Right cardiac atrium (tissue), 5 donors: ENCODE measurements around the gene PCYT2. TPM values are rescaled to one million over a fixed set of nuclear protein-coding genes. Genes with fewer than 3 reads are reported as not detected.

Source experiments
- ATAC-seq, 2 donors: fragments of 200-7000 bp; cut with Tn5 transposase; one replicate each; pipeline versions ENCODE4 v1.8.0 to v1.9.1; 2020; ENCODE audit warnings: moderate library complexity in 2 of 2, mild to moderate bottlenecking in 1 of 2
- DNase-seq, 3 donors: peaks; one replicate each; pipeline ENCODE4 v3.0.0-alpha.2; 2020
- H3K27ac ChIP-seq: one replicate; pipeline ENCODE4 v1.5.1; 2013; ENCODE audit warnings: mild to moderate bottlenecking, low read length, control low read depth, moderate library complexity
- H3K27me3 ChIP-seq: one replicate; pipeline ENCODE4 v1.6.1; 2013; ENCODE audit not compliant: control insufficient read depth, insufficient read depth
- H3K4me1 ChIP-seq: one replicate; pipeline ENCODE4 v1.6.1; 2013; ENCODE audit warnings: low read length; ENCODE audit not compliant: control insufficient read depth, insufficient read depth
- H3K4me3 ChIP-seq: one replicate; pipeline ENCODE4 v1.5.1; 2013; ENCODE audit warnings: low read length, control low read depth
- H3K9me3 ChIP-seq: one replicate; pipeline ENCODE4 v1.6.1; 2013; ENCODE audit warnings: low read length; ENCODE audit not compliant: control insufficient read depth
- WGBS: extraction: QIAGEN DNeasy Blood & Tissue Kit; methylation state at CpG from one replicate; pipeline ENCODE4 v1.1.7; 2013; 5-methylcytosine and 5-hydroxymethylcytosine counted together
- intact Hi-C, 4 donors: fragments of 100-400 bp; cut with DNase I; formaldehyde crosslinking; loops; one replicate each; pipeline versions ENCODE4 v1.11.0 to v1.14.0; 2022 to 2023
- polyA plus RNA-seq: library from polyadenylated mRNA; stranded (reverse); fragments of 200-250 nt; gene quantifications from one replicate; pipeline ENCODE4 v1.2.3, GENCODE V29; 2013
- total RNA-seq, 4 donors: library from RNA; stranded (reverse); fragmentation: NEBNext Ultra II Directional; extraction: Animal tissue kit (Norgen Biotek cat#: 25700); gene quantifications; one replicate each; pipeline ENCODE4 v1.2.1, GENCODE V29; 2021
- donor health status: healthy with polysubstance abuse.
- donor health status: DM: no; HTN: yes; CAD: no.
- donor health status: DM: no; HTN: no; CAD: no.
- donor health status: DM: no; HTN: yes; CAD: no; lungs with severe emphysema.
- donor health status: DM: yes; HTN: yes; CAD: no.

The PCYT2 gene
- total and polyA plus RNA-seq, 5 donors: 16.7 to 28.5 (median 18.7) TPM

GRCh38 chr17:81865733-81866439 lies 45.3 kb downstream of the PCYT2 start:
- Histone ChIP-seq H3K4me3 (no peak overlapping the region), H3K4me1 (no peaks in the 10 kb centered on the region), H3K9me3 (no peaks in the 10 kb centered on the region), H3K27ac (no peak overlapping the region), H3K27me3 (no peaks in the 10 kb centered on the region)
- peak in 2 of 3 donors; percentile 72 to 78 for DNase-seq
- no peak for ATAC-seq
- WGBS: 65% methylated on average over 18 of the region's 18 CpGs
- intact Hi-C loops: no loop called here

- Histone ChIP-seq H3K9me3 (no peaks in the 10 kb centered on the region), H3K27ac (no peak overlapping the region), H3K4me1 (no peaks in the 10 kb centered on the region), H3K4me3 (no peak overlapping the region), H3K27me3 (no peaks in the 10 kb centered on the region)
- 92% methylated on average over 8 of the region's 8 CpGs for WGBS
- ATAC-seq (no peak), DNase-seq (peak in 1 of 3 donors; percentile 37)
- intact Hi-C loops: no loop called here
Measured at GRCh38 chr17:81865358-81865732, 45.9 kb downstream of the PCYT2 start.

- intact Hi-C loops: no loop called here
- WGBS: 78% methylated on average over 9 of the region's 9 CpGs
- Histone ChIP-seq H3K4me3 (no peak overlapping the region), H3K27ac (no peak overlapping the region), H3K9me3 (no peaks in the 10 kb centered on the region), H3K4me1 (peaks cover 5% of the 10 kb centered on the region), H3K27me3 (no peaks in the 10 kb centered on the region)
- no peak for ATAC-seq
- peak in 1 of 3 donors; percentile 49 for DNase-seq
Measured at GRCh38 chr17:81863833-81864768, 47.1 kb downstream of the PCYT2 start.

- intact Hi-C loops: no loop called here
- Histone ChIP-seq H3K4me3 (no peak overlapping the region), H3K27me3 (no peaks in the 10 kb centered on the region), H3K9me3 (no peaks in the 10 kb centered on the region), H3K27ac (no peak overlapping the region), H3K4me1 (peaks cover 6% of the 10 kb centered on the region)
- DNase-seq (peak in 1 of 3 donors; percentile 30), ATAC-seq (no peak)
- WGBS: 73% methylated on average over 6 of the region's 6 CpGs
Measured at GRCh38 chr17:81863123-81863675, 48.0 kb downstream of the PCYT2 start.

GRCh38 chr17:81860756-81861568 lies 50.2 kb downstream of the PCYT2 start:
- Histone ChIP-seq H3K27me3 (no peaks in the 10 kb centered on the region), H3K4me3 (peak overlapping the region; percentile 50), H3K27ac (peak overlapping the region; percentile 83), H3K9me3 (no peaks in the 10 kb centered on the region), H3K4me1 (peaks cover 6% of the 10 kb centered on the region)
- ATAC-seq (peak; percentile 95 to 98), DNase-seq (peak; percentile 99 to 100 (median 100))
- under 1% methylated on average over 74 of the region's 74 CpGs for WGBS
- intact Hi-C loops: no loop called here

- H3K4me1 ChIP-seq: peaks cover 6% of the 10 kb centered on the region
- peak within 1 kb of the TSS; percentile 90 for H3K27ac ChIP-seq
- peak within 1 kb of the TSS; percentile 92 for H3K4me3 ChIP-seq
- DNase-seq (peak in 2 of 3 donors; percentile 35 to 99), ATAC-seq (peak in 1 of 2 donors; percentile 0)
- no peaks in the 10 kb centered on the region for H3K27me3 ChIP-seq
- intact Hi-C loops: no loop called here
- WGBS: under 1% methylated on average over 95 of the region's 95 CpGs
- H3K9me3 ChIP-seq: no peaks in the 10 kb centered on the region
Measured at GRCh38 chr17:81859906-81860755, 51.1 kb downstream of the PCYT2 start, which contains the start of gene P4HB. P4HB (minus strand) TSS chr17:81860535; CDS start chr17:81860471, 64 bp downstream.

GRCh38 chr17:81858967-81859905 lies 52.0 kb downstream of the PCYT2 start:
- Histone ChIP-seq H3K4me1 (peaks cover 6% of the 10 kb centered on the region), H3K9me3 (no peaks in the 10 kb centered on the region), H3K27me3 (no peaks in the 10 kb centered on the region), H3K4me3 (peak overlapping the region; percentile 92), H3K27ac (peak overlapping the region; percentile 90)
- WGBS: 48% methylated on average over 23 of the region's 23 CpGs
- intact Hi-C loops: no loop called here
- peak in 1 of 3 donors; percentile 51 for DNase-seq
- ATAC-seq: no peak

- Histone ChIP-seq H3K9me3 (no peaks in the 10 kb centered on the region), H3K27me3 (no peaks in the 10 kb centered on the region), H3K4me3 (no peak overlapping the region), H3K27ac (no peak overlapping the region), H3K4me1 (peaks cover 6% of the 10 kb centered on the region)
- no peak for ATAC-seq
- intact Hi-C loops: no loop called here
- 87% methylated on average over 30 of the region's 30 CpGs for WGBS
- peak in 1 of 3 donors; percentile 35 for DNase-seq
Measured at GRCh38 chr17:81858170-81858966, 52.8 kb downstream of the PCYT2 start.
